Renal pelvis (tissue), 4 donors: Measurements from ENCODE around the gene PRRG4. TPM values are rescaled to one million over a fixed set of nuclear protein-coding genes. Genes with fewer than 3 reads are reported as not detected.
A peak's percentile ranks its signal among the peaks of the same experiment; 100 is the strongest.
"Not testable (repeated sequence)": the region's sequence is repeated elsewhere in the genome, so short reads cannot be mapped to it uniquely, and the experiment has no call there.

Experiments
- DNase-seq: peaks from one replicate; pipeline ENCODE4 v3.0.0-alpha.2; 2013
- polyA plus RNA-seq, 3 donors: library from polyadenylated mRNA; unstranded; fragments of 120-200 nt; gene quantifications; one replicate each; pipeline ENCODE4 v1.2.1, GENCODE V29; 2013; ENCODE audit not compliant: insufficient read length in 3 of 3

Gene PRRG4
- polyA plus RNA-seq, 3 donors, result 4.8 to 7.7 (median 5.8) TPM

DNA sequence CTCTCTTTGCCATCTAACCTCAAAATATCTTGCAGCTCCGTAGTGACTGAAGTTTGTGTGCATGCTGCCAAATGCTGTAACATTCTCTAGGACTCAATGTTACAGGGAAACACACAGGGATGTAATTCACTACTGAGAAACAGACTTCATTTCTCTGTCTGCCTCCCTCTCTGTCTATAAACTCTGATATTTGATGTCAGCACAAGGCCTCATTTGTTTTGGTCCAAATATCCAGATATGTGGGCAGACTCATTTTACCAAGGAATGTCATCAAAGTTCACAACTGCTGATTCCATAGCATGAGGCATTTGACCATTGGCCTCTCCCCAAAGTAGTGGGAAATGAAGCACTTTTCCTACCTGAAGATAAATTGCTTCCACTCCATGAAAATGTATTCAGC lies 2.5 kb upstream of the PRRG4 start:
- DNase-seq, result no peak

DNA sequence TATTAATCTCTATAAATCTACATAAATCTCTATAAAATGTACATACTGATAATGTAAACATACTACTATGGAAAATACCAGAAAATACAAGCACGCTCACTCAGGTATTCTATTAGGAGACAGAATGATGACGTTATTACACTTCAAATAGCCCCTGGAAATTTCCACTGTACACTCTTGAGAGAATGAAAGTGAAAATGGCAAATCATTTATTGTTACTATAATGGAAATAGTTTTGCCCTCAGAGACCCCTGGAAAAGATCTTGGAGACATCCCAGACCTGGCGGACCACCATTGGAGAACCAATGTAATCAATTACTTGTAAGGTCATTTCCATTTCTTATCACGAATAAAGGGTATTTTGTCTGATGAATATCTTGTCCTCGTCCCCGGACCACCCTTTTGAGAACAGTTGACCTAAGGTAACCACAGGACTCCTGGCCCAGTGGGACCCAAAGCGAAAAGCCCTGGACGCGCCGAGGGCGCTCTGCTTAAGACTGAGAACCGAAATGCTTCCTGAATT lies 509 bp upstream of the PRRG4 start:
- peak; percentile 17 for DNase-seq

DNA sequence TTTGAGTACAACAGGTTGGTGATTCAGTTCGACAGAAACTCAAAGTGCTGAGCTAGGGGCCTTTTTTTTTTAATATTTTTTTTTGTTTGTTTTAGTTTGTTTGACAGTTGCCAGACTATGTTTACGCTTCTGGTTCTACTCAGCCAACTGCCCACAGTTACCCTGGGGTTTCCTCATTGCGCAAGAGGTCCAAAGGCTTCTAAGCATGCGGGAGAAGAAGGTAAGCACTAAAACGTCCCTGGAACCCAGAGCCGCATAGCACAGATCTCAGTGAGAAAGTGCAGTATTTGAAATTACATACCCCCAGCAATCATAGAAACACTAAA lies 649 bp downstream of the PRRG4 start:
- DNase-seq, result peak; percentile 16

GRCh38 chr11:32830796-32831195 lies 1.1 kb downstream of the PRRG4 start:
- no peak for DNase-seq

- DNase-seq, result peak; percentile 47
Measured at GRCh38 chr11:32831221-32831620, 1.5 kb downstream of the PRRG4 start.

- DNase-seq, result no peak
Measured at GRCh38 chr11:32833921-32834320, 4.2 kb downstream of the PRRG4 start.

DNA sequence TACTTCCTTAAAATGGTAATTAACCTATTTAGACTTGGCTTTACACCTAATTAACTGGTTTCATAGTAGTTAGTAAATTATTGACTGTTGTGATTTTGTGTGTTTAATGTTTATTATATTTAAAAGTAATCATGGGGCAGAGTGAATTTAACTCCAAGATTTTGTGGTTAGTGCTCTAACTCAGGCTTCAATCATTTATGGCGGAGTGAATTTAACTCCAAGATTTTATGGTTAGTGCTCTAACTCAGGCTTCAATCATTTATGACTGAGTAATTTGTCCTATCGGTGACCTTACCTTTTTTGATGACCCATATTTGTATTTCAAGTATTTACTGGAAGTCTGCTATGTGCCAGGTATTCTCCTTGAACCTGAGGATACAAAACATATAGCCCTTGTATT lies 7.2 kb downstream of the PRRG4 start:
- no peak for DNase-seq

- DNase-seq, result no peak
Measured at GRCh38 chr11:32838505-32839274, 9.0 kb downstream of the PRRG4 start.

- no peak for DNase-seq
Measured at GRCh38 chr11:32839308-32839707, 9.6 kb downstream of the PRRG4 start.

DNA sequence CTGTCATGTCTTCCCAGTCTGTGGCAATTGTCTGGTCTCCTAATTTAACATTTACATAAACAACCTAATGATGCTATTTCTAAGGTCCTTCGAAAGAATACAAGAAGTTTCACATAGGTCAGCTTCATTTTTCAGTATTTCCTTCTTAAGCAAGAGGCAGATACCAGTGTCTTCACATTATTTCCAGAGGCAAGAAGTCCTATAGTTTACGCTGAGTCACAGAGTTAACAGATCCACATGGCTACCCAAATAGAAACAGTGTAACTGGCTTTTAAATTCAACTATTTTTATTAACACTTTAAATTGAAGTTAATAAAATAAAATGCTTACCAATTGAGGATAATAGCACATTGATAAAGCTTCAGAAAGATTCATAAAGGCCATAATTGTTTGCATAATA lies 10.9 kb downstream of the PRRG4 start:
- no peak for DNase-seq

DNA sequence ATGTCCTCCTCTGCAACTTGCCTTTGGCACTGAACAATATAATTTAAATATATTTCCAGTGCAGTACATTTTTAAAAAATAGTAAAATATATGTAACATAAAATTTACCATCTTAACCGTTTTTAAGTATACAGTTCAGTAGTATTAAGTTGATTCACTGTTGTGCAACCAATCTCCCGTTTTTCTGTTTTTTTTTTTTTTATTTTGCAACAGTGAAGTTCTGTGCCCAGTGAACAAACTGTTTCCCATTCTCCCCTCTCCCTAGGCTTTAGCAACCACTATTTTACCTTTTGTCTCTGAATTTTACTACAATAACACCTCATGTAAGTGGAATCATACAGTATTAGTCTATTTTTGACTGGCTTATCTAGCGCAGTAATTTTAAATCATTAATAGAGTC lies 13.8 kb downstream of the PRRG4 start:
- DNase-seq, result no peak

DNA sequence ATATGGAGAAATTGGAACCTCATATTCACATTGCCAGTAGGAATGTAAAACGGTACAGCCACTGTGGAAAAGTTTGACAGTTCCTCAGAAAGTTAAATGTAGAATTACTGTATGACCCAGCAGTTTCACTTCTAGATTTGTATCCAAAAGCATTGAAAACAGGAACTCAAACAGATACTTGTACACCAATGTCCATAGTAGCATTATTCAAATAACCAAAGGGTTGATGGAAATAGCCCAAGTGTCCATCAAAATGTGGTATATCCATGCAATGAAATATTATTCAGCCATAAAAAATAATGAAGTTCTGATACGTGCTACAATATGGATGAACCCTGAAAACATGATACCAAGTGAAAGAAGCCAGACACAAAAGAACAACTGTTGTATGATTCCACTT lies 17.8 kb downstream of the PRRG4 start:
- no peak for DNase-seq

DNA sequence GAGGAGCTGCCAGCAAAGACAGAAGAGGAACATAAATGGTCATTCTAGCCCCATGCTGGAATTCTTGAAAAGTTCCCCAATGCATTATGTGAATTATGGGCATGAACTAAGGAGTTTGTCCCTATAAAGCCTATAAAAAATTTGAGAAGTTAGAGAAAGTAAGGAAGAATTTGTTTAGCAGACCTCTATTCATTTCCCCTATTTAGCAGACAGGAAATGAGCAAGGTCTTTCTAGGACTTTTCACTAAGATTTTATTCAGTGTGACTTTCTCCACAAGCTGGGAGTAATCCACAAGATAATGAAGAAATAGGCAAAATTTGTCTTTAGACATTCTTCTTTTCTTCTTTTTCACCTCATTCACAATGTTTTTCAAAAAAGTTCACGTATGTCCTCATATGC lies 20.0 kb downstream of the PRRG4 start:
- DNase-seq, result no peak

DNA sequence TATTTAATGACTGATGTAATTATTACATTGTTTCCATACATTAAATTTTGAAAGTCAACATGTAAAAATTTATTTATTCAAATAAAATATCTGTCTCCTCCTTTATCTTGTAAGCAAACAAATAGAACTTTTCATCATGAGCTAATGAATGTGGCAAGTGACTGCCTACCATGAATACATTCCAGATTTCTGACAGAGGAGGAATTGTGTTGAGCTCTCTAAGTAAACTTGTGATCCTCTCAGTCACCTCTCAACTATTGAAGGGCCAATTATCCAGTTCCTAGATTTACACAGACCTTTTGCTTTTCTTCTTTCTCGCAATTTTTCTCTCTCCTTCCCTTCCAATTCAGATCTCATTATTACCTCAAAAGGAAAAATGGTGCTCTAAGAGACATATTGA lies 21.5 kb downstream of the PRRG4 start:
- DNase-seq, result no peak

GRCh38 chr11:32852207-32852606 lies 22.5 kb downstream of the PRRG4 start:
- DNase-seq, result no peak

- no peak for DNase-seq
Measured at GRCh38 chr11:32855601-32856000, 25.9 kb downstream of the PRRG4 start.

- DNase-seq, result no peak
Measured at GRCh38 chr11:32858731-32859130, 29.0 kb downstream of the PRRG4 start.

- no peak for DNase-seq
Measured at GRCh38 chr11:32861850-32862577, 32.3 kb downstream of the PRRG4 start.

DNA sequence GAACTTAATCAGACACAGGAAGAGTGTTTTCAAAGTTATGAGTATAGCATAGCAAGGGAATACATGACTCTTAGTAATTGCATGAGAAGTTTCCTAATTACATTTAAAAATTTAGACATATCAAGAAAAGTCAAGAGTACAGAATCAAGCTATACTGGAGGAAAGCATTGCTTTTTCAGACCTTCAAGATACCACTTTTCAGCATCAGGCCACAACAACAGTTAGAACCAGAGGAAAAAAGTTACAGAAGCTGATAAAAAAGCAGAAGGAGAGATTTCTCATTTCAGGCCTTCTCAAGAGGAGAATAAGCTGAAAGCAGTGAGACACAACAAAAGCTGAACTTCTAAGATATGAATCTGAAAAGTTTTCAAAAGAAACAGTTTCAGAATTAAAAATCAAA lies 34.8 kb downstream of the PRRG4 start:
- DNase-seq, result no peak

GRCh38 chr11:32868752-32869151 lies 39.0 kb downstream of the PRRG4 start:
- not testable (repeated sequence) for DNase-seq

DNA sequence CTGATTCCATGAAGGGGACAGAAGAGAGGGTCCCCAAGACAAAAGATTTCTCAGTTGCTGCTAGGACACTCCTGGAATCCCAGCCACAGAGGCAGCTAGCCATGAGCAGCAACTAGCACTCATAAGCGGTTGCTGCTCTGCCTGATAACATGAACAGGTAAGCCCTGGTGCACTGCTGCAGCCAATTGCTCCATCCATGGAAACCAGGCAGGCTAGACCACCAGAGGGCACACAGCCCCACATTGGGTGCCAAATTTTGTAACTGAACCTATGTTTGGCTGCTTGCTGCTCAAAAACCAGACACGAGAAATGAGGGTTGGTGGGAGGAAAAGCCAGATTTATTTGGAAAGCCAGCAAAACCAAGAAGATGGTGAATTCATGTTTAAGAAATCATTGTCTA lies 40.9 kb downstream of the PRRG4 start:
- no peak for DNase-seq

GRCh38 chr11:32874132-32874531 lies 44.4 kb downstream of the PRRG4 start:
- no peak for DNase-seq

DNA sequence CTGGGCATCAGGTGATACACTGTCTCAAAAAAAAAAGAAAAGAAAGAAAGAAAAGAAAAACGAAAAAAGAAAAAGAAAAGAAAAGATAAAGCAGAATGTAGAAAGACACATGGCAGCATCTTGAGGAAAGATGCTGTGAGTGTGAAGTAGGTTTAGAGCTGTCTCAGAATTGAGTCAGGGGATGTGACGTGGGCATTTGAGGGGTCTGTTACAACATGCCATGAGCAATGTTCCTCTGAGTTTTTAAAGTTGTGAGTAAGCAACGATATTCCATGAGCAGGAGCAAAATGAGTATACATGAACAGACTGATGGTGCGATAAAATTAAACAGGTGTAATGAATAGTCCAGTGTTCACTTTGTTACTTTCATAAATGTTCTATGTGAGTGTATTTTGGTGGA lies 51.6 kb downstream of the PRRG4 start:
- no peak for DNase-seq

DNA sequence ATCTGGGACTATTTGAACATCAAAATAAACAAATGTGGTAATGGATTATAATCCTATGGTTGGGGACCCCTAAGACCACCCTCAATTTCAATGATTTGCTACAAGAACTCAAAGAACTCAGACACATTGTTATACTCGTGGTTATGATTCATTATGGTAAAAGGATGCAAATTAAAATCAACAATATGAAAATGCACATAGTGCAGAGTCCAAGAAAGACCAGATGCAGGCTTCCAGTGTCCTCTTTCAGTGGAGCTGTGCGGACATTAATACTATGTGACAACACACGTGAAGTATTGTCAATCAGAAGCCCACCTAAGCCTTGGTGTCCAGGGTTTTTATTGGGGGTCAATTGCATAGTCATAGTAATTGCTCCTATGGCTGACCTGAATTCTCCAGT lies 53.7 kb downstream of the PRRG4 start:
- DNase-seq, result no peak
